OCI-LY3 (cell line): ENCODE results near the gene PAK5.

Source experiments
- H2AFZ ChIP-seq: fragments of 200-600, 300-600 bp; shearing (Covaris generic); 2 replicates; pipeline ENCODE4 v1.6.0; 2014; ENCODE audit warnings: antibody characterized with exemption, low read depth, low read length
- H3K27ac ChIP-seq: fragments of 200-600, 300-600 bp; sonication (generic); 2 replicates; pipeline ENCODE4 v1.5.1; 2014; ENCODE audit warnings: mild to moderate bottlenecking, low read length, moderate library complexity, mixed read lengths
- H3K27me3 ChIP-seq: fragments of 200-600, 300-600 bp; sonication (generic); 2 replicates; pipeline ENCODE4 v1.6.1; 2014; ENCODE audit warnings: low read depth, low read length, mixed read lengths
- H3K36me3 ChIP-seq: fragments of 200-600, 300-600 bp; sonication (generic); replicated peaks from 2 replicates; pipeline ENCODE3; 2014; ENCODE audit warnings: low read depth, low read length, mixed read lengths
- H3K4me1 ChIP-seq: fragments of 300-600, 200-600 bp; sonication (generic); 2 replicates; pipeline ENCODE4 v1.6.1; 2014; ENCODE audit warnings: low read length, mixed read lengths
- H3K4me2 ChIP-seq: fragments of 200-600, 300-600 bp; sonication (generic); 2 replicates; pipeline ENCODE4 v1.6.1; 2014; ENCODE audit warnings: low read length, mixed read lengths
- H3K4me3 ChIP-seq: fragments of 300-600, 200-600 bp; sonication (generic); 2 replicates; pipeline ENCODE4 v1.5.1; 2014; ENCODE audit warnings: antibody characterized with exemption, mild to moderate bottlenecking, low read length, moderate library complexity
- H3K79me2 ChIP-seq: fragments of 300-600, 200-600 bp; shearing (Covaris generic); 2 replicates; pipeline ENCODE4 v1.6.1; 2014; ENCODE audit warnings: mild to moderate bottlenecking, low read length, mixed read lengths
- H3K9ac ChIP-seq: fragments of 300-600, 200-600 bp; shearing (Covaris generic); 2 replicates; pipeline ENCODE4 v1.6.0; 2014; ENCODE audit warnings: mild to moderate bottlenecking, low read length, moderate library complexity
- H3K9me3 ChIP-seq: fragments of 200-600, 300-600 bp; shearing (Covaris generic); 2 replicates; pipeline ENCODE4 v1.6.1; 2014; ENCODE audit warnings: low read length, mixed read lengths; ENCODE audit not compliant: insufficient read depth
- H4K20me1 ChIP-seq: fragments of 200-600, 300-600 bp; sonication (generic); 2 replicates; pipeline ENCODE4 v1.6.1; 2016; ENCODE audit warnings: low read length, mixed read lengths; ENCODE audit not compliant: insufficient read depth
- EZH2phosphoT487 ChIP-seq: fragments of 200-600 bp; shearing (Covaris generic); IDR thresholded peaks from 2 replicates; pipeline ENCODE4 v1.6.1; 2018; ENCODE audit warnings: antibody characterized with exemption, mixed run types, low read depth
- TF ChIP-seq, protein P1 (sequence below): fragments of 200-600, 300-600 bp; sonication (generic); IDR thresholded peaks from 2 replicates; pipeline ENCODE4 v1.5.1; 2014; ENCODE audit warnings: antibody characterized with exemption, low read length, low read depth

The PAK5 gene

DNA sequence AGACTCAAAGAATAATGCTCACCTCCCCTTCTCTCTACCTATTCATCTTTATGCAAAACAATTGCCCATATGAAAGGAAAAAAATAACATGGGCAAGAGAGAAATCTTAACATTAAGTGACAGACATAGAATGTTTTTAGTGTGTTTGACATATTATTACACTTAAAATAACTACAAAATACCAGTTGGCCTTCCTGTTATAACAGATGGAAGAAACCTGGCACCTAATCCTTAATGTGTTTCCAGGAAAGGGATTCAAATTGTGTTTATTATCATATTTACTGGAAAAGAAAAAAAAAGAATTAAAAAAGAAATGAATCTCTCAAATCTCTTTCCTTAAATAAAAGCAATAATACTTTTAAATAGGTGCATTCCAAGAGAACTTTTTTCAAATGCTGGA, 165.9 kb downstream of the PAK5 start:
- Histone ChIP-seq H4K20me1 (no peaks in the 10 kb centered on the region), H3K9me3 (no peaks in the 10 kb centered on the region), H3K27me3 (no peaks in the 10 kb centered on the region), H3K4me2 (no peak overlapping the region), H2AFZ (no peak overlapping the region), H3K36me3 (no peaks in the 10 kb centered on the region), H3K79me2 (no peaks in the 10 kb centered on the region), H3K27ac (no peak overlapping the region), H3K9ac (no peak overlapping the region), H3K4me3 (no peak overlapping the region), H3K4me1 (no peaks in the 10 kb centered on the region)
- TF ChIP-seq, protein P1, sequence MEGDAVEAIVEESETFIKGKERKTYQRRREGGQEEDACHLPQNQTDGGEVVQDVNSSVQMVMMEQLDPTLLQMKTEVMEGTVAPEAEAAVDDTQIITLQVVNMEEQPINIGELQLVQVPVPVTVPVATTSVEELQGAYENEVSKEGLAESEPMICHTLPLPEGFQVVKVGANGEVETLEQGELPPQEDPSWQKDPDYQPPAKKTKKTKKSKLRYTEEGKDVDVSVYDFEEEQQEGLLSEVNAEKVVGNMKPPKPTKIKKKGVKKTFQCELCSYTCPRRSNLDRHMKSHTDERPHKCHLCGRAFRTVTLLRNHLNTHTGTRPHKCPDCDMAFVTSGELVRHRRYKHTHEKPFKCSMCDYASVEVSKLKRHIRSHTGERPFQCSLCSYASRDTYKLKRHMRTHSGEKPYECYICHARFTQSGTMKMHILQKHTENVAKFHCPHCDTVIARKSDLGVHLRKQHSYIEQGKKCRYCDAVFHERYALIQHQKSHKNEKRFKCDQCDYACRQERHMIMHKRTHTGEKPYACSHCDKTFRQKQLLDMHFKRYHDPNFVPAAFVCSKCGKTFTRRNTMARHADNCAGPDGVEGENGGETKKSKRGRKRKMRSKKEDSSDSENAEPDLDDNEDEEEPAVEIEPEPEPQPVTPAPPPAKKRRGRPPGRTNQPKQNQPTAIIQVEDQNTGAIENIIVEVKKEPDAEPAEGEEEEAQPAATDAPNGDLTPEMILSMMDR = no peak
- no peak for TF ChIP-seq EZH2phosphoT487

DNA sequence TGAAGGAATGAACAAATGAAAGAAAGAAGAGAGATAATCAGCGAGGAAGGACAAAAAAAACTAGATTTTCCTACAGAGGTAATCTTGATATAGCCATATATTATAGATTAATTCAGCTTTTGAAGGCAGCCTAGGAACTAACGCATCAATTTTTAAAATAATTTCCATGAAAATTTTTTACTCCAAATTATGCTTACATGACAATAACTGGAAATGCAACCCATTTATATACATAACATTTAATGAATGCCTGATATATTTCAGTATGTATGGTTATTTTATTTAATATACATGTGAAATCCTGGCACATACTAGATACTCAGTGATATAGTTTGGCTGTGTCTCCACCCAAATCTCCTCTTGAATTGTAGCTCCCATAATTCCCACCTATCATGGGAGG, 166.8 kb downstream of the PAK5 start:
- H3K4me3 ChIP-seq = no peak overlapping the region
- H3K27ac ChIP-seq = no peak overlapping the region
- no peaks in the 10 kb centered on the region for H3K4me1 ChIP-seq
- TF ChIP-seq EZH2phosphoT487 = no peak
- TF ChIP-seq, protein P1 = no peak
- no peaks in the 10 kb centered on the region for H4K20me1 ChIP-seq
- H2AFZ ChIP-seq = no peak overlapping the region
- H3K9ac ChIP-seq = no peak overlapping the region
- no peaks in the 10 kb centered on the region for H3K9me3 ChIP-seq
- H3K79me2 ChIP-seq = no peaks in the 10 kb centered on the region
- H3K36me3 ChIP-seq = no peaks in the 10 kb centered on the region
- H3K4me2 ChIP-seq = no peak overlapping the region
- H3K27me3 ChIP-seq = no peaks in the 10 kb centered on the region

DNA sequence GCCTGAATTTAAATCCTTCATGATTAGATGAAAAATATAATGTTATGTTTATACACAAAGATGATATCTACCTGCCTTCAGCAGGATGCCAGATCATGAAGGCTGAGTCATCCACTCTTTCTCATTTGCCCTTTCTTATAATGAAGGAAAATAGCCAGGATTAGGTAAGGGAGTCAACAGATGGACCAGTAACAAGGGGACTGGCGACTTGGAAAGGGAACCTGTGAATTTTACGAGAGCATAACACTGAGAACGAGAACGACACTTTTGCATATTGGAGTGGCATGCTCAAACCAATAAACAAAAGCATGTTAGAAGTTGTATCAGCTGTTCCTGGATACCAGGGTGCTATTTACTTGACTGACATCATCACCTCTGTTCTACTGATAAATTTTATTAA, 170.5 kb downstream of the PAK5 start:
- H3K4me2 ChIP-seq = no peak overlapping the region
- H3K9ac ChIP-seq = no peak overlapping the region
- no peaks in the 10 kb centered on the region for H3K9me3 ChIP-seq
- H3K36me3 ChIP-seq = no peaks in the 10 kb centered on the region
- H3K27me3 ChIP-seq = no peaks in the 10 kb centered on the region
- no peaks in the 10 kb centered on the region for H3K4me1 ChIP-seq
- no peak overlapping the region for H2AFZ ChIP-seq
- no peak overlapping the region for H3K27ac ChIP-seq
- no peaks in the 10 kb centered on the region for H4K20me1 ChIP-seq
- no peaks in the 10 kb centered on the region for H3K79me2 ChIP-seq
- no peak overlapping the region for H3K4me3 ChIP-seq
- TF ChIP-seq EZH2phosphoT487 = no peak
- TF ChIP-seq, protein P1 = no peak

DNA sequence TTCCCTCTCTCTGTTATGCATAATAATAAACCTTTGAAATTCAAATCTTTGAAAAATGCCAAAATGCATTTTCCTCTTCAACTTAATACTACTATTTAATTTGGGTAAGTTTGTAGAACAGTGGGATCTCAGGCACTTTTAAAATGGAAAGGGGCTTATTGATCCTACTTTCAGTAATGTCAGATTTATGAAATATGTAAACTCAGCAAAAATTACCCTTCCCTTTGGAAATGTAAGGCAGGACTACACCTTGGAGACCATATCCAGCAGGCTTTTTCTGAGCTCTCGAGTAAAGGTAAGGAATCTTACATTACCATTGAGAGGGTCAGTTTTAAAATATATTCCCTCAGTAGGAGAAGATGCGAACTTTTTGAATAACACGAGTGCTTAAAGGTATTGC, 175.5 kb downstream of the PAK5 start:
- Histone ChIP-seq H4K20me1 (peaks cover 10% of the 10 kb centered on the region; the same call in 1 of the 2 replicates), H3K4me1 (no peaks in the 10 kb centered on the region), H3K4me3 (no peak overlapping the region), H3K27ac (no peak overlapping the region), H3K79me2 (no peaks in the 10 kb centered on the region), H2AFZ (no peak overlapping the region), H3K9me3 (no peaks in the 10 kb centered on the region), H3K36me3 (no peaks in the 10 kb centered on the region), H3K4me2 (no peak overlapping the region), H3K9ac (no peak overlapping the region), H3K27me3 (no peaks in the 10 kb centered on the region)
- no peak for TF ChIP-seq EZH2phosphoT487
- TF ChIP-seq, protein P1 = no peak
